HG03097 (cell line): Measurements from ENCODE around the gene ARAP2.

ENCODE experiments used
- ATAC-seq: cut with Tn5 transposase; IDR thresholded peaks from one replicate; pipeline ENCODE4 v1.9.1; 2021; ENCODE audit not compliant: unreplicated experiment, low FRiP score

The ARAP2 gene, protein sequence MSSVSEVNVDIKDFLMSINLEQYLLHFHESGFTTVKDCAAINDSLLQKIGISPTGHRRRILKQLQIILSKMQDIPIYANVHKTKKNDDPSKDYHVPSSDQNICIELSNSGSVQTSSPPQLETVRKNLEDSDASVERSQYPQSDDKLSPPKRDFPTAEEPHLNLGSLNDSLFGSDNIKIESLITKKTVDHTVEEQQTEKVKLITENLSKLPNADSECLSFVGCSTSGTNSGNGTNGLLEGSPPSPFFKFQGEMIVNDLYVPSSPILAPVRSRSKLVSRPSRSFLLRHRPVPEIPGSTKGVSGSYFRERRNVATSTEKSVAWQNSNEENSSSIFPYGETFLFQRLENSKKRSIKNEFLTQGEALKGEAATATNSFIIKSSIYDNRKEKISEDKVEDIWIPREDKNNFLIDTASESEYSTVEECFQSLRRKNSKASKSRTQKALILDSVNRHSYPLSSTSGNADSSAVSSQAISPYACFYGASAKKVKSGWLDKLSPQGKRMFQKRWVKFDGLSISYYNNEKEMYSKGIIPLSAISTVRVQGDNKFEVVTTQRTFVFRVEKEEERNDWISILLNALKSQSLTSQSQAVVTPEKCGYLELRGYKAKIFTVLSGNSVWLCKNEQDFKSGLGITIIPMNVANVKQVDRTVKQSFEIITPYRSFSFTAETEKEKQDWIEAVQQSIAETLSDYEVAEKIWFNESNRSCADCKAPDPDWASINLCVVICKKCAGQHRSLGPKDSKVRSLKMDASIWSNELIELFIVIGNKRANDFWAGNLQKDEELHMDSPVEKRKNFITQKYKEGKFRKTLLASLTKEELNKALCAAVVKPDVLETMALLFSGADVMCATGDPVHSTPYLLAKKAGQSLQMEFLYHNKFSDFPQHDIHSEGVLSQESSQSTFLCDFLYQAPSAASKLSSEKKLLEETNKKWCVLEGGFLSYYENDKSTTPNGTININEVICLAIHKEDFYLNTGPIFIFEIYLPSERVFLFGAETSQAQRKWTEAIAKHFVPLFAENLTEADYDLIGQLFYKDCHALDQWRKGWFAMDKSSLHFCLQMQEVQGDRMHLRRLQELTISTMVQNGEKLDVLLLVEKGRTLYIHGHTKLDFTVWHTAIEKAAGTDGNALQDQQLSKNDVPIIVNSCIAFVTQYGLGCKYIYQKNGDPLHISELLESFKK (N-terminal part only)

DNA sequence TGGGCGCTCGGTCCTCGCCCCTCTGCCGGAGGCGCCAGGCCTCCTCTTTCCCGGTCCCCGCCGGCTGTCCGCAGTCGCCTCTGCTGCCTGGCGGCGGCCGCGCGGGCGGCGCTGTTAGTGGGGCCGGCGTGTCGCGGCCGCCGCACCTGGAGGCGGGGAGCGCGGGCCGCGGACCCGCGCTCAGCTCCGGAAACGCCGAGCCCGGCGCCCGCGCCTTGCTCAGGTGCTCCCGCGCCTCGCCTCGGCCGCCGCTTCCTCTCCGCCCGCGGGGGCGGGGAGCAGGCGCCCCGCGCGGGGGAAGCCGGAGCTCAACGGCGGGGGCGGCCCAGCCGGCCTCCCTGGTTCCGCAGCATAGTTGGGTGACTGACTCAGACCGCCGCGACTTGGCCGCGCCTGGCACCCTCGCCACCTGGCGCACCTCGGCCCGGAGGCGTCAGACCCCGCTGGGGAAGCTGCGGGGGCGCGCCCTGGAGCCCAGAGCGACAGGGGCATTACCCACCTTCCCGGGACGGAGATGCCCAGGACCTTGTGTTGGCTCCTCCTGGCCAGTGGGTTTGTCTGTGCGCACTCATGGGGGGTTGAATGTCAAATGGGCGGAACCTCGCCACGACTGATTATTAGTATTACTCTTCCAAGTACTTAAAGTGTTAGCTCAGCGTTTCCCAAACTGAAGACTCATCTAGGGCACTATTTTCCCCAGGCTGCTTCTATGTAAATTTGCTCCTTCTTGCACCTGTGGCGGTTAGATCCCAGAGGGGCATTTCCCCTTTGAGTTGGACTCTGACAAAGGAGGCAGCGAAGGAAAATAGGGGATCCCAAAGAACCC lies at the start of gene ARAP2:
TSS of gene ARAP2 (minus strand) at position 258 of the 826 bp plus-strand sequence. CDS start 15,028 bp downstream, outside the sequence.
- peak; percentile 64 for ATAC-seq

DNA sequence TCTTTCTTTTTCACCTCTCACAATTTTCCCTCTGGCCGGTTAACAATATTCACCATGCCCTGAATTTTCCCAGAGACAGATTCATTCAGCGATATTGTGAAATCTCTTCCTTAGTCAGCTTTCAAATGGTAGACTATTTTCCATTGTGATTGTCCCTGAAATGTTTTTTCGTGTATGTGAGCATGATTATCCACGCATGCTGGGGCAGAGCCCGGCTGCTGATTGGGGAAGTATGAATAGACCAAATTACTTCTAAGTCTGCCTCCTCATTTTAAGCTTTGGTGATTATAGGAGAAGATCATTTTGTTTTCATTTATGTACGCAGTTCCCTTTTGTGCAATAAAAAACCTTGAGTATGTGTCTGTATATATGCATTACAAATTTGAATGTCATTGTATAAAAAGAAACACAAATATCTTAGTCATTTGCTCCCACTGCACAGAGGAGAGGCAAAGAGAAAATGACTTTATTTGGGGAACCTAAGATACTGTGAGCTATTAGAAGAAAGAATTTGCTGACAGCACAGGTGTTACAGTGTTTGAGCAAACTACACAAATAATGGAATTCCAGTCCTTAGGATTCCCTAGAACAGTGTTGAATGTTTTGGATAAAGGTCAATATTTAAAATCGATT lies 48.4 kb upstream of the ARAP2 start:
- no peak for ATAC-seq

DNA sequence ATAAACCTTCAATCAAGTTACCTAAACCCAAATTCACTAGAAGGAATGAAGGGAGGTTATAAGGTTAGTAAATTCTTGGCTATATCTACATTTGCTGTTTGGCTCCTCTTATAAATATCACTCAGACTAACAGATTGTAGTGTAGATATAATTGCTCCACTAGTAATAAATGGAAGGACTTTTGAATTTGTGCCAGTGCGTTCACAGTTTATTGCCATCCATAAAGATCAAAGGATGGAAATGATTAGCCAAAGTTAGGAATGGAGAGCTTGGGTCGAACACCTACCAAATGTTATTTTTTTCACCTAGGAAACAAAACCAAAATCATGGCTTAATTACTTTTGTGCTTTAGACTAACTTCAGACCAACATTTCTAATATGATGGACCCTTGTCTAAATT lies 46.3 kb upstream of the ARAP2 start:
- no peak for ATAC-seq

DNA sequence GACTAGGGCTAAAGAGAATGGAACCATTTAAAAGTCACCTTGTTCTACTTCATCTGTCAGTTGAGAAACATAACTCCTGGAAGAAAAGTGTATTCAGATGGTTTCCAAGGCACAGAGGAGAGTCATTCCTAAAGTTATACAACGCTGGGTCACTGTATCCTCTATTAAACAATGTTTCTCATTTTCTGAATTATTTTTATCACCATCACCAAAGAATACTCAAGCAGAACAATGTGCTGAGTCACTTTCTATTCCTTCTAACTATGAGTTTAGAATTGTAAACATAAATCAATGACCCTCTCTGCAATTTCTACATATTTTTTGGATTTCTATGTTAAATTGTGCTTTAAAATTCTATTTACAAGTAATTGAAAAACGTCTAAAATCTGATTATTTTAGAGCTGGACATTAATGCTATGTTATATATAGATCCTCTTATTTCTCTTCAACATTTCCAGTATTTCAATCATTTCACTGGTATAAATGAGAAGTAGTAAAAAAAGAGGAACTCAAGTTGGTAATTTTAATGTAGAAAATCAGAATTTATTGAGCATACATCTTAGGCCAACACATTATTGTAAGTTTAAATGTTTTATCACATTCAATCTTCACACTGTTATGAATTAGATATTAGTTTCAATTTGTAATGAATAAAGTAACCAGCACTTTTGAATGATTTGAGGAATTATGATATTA lies 44.6 kb upstream of the ARAP2 start:
- ATAC-seq, result no peak

DNA sequence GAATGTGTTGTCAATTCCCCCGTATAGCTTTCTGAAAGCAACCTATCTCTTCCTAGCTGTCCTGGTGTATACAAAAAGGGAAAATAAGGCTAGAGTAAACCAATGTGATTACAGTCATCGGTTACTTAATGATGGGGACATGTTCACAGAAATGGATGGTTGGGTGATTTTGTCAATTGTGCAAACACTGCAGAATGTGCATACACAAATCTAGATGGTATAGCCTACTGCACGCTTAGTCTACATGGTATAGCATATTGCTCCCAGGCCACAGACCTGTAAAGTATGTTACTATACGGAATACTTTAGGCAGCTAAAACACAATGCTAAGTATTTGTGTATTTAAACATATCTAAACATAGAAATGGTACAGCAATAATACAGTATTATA lies 42.2 kb upstream of the ARAP2 start:
- ATAC-seq, result no peak

DNA sequence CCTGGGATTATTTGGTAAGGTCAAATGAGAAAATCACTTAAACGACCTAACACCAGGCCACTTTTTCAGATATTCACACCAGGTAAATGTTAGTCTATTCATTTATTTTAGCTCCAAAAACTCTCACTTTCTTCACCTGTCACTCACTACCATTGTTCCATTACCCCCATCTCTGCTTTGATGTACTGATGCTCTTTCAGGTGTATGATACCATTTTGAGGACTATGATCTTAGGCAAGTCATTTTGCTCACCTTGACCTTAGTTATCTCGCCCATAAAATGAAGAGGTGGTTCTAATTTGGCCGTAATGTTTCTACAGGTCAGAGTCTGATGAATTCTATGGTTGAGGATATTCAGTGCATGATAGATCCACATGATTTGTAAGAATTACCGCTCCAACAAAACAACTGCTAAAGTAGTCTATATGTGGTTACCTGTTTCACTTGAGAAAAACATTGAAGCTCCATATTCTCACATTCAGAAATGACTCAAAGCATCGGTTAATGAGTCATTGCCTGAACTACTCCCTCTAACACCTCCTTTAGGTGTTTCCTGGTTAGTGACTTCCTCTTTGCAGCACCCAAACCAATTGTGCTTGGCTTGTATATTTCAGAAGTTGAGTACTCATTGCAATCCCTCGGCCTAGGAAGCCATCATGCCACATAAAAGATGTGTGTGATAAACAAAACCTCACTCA lies 41.6 kb upstream of the ARAP2 start:
- ATAC-seq, result peak; percentile 97

DNA sequence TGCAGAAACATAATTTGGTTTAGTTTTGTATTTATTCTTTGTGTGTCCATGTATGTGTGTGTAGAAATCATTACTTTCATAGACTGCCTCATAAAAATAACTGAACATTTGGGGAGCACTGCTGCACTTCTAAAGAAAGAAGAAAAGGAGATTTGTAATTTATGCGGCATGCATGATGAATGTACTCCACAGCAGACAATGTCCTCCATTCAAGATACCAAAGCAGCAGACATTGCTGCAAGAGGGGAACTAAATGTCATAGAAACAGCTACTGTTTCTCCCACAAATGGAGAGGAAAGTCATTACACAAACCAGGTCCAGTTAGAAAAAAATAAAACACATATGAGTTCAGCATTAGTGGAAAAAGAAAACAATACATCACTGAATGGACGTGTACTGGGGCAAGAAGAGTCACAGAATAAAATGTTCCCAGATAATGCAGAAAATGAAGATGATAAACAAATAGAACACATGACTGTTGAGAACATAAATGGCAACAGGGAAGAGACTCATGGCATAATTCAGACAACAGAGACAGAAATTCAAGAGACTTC lies 39.7 kb upstream of the ARAP2 start:
- ATAC-seq, result no peak

DNA sequence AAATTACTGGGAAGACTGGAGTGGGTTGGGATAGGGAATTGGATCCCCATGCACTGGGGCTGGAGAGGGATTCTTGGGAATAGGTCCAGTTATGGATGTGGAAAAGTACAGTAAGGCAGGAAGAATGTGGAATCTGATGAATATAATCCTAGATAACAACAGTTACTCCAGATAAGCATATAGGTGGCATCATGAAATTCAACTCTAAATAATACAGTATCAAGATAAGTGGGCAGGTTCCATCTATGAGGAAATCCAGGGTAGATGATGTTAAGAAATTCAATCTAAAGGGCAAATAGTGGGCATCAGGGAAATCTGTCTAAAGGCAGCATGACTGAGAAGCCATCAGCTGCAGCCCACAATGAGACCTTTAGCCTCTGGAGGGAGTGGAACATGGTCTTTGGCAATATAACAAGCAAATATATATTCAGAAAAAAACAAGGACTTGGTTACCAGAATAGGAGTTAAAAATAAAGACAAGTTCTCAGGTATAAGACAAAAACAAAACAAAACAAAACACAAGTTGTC lies 38.3 kb upstream of the ARAP2 start:
- no peak for ATAC-seq

DNA sequence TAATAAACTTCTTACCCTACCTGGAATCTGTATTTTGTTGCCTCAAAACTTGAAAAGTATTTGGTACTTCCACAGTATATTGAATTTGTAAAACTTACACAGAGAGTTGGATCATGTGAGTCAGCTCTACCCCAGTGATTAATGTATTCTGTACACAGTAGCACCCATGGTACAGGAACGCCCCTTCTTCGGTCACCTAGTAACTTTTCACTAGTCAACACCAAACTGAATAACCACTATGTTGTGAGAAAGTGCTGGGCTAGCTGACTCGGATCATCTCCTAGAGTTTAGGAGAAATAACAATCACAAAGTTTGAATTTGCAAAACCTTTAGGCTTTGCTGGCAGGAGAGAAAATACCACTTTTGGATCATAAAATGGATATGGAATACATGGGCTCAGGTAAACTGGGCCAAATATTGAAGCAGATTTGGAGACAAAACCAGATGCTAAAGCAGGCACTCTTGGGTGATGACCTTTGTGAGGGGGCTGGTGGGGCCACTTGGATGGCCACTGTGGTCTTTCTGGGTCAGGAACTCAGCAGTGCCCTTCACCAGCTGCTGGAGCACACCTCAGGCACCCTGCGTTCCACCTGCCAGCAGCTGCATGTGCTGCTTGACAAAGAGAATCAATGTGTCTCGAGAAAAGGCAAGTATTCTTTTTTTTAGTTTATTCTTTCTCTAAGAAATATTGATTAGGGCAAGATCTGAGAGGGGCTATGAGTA lies 37.2 kb upstream of the ARAP2 start, which contains the start of gene DTHD1:
TSS of gene DTHD1 (plus strand) at position 233 of the 723 bp plus-strand sequence. CDS start at position 376, 143 bp downstream.
- ATAC-seq, result no peak

DNA sequence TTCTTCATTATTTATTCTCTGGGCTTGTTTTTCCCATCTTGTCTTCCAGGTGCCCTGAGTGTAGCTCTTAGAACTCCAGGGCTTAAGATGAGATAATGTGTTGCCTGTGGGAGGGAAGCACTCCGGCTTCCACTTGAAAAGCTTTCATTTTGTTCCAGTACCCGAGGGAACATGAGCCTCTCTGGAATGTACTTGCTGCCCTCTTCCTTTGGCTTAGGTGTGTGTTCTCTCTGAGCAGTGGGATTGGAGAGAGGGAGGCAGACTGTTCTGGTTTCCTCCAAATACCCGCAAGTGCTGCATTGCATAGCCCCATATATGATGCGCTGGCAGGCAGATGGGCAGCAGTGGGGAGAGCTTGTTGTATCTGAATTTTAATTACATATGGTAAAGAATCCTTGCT lies 36.2 kb upstream of the ARAP2 start:
- no peak for ATAC-seq

DNA sequence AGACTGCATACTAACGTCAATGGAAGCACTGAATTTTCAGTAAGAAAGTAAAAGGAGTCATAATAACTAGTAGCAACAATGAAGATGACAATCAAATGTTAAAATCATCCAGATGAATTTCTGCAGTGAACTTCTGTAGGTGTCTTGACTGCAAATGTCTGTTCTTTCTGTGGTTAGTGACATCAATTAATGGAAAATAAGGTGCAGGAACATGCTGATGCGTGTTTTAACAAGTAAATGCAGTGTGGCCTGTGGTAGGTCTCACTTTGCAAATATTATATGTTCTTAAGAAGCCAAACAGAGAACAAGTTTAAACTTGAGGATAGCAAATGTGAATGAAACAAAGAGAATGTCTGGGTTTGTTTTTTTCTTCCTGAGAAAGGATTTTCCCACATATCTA lies 34.5 kb upstream of the ARAP2 start:
- no peak for ATAC-seq

DNA sequence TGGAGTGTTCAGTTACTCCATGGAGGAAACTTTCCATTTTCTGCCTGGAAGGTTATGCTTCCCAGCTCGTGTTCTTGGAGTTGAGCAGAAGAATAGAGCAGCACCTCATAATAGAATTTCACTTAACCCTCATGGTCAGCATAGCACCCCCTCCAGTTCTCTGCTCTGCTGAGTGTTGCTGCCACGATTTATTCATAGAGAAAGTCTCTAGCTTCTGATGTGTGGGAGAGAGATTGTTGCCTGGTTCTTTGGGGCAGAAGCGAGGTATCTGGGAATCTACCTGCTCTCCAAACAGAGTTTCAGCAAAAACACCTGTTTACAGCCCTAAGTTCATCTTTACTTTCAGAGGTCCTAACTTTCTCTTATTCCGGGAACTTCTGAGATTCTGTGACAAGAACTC lies 33.2 kb upstream of the ARAP2 start:
- no peak for ATAC-seq

DNA sequence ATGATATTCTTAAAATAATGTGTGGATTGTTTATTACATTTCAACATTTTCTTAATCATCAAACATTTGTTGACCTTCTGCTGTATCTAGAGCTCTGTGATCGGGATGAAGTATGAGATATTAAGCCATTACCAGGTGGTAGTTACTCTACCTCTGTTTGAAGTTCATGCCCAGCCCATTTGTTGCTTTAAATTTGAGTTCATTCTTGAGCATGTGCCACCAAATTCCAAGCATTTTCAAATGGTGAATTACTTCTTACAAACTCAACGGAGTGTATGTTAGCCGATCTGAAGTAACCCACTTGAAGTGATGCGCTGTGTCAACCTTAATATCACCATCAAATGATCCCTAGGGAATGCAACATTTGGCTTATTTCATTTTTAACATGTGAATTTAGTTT lies 29.8 kb upstream of the ARAP2 start:
- no peak for ATAC-seq

DNA sequence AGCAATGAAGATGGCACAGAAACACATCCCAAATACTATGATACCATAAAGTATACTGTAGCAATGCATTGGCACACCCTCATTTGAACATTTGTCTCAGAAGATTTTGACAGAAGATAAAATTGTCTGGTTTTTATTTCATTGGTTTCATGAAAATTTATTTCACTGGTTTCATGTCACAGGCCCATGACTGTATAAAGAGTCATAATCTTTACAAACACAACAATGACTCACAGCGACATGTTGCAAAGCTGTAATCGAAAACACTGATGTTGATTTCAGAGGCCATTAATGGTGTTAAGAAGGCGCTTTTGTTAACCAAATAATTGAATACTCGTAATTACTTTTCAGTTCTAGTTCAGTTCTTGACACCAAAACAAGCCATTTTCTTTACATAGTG lies 29.0 kb upstream of the ARAP2 start:
- ATAC-seq, result no peak

DNA sequence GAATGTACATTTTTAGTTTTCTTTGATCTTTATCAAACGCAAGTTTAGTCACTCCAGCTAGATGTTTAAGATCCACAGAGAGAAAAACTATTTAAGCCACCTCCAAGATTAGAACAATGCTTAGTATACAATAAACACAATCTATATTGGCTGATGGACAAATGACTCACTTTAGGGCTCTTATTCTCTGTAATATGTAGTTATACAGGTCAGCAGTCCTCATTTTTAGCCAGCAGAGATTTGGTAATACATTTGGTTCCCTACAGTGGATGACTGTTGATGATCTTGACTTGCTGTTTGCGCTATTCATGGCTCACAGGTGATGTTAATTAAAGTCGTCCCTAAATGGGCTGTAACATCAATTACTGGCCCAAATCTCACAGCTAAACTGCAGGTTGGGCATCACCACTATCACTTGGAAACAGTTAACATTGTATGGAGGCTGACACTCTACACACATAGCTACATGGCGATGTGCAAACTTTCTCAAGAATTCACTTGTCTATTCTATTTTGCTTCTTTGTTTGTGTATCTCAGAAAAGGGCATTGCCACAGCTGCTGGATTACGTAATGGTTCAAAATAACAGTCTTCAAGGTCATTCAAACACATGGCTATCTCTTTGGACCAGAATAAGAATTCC lies 25.3 kb upstream of the ARAP2 start:
- no peak for ATAC-seq

DNA sequence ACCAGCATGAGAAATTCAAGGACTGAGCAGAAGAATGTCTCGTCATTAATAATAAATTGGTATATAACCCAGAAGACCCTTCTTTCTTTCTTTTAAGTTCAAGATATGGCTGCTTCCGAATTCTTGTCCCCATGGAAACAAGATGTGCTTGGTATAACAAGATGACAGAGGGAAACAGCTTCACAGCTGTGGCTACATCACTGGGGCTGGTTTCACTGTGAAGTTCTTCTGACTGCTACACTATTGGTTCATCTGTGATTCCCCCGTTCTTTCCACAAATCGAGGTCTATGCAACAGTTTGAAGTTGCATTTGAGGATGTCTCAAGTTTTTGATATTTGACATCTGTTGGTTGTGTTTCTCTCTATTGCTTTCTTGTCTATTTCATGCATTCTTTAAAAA lies 24.8 kb upstream of the ARAP2 start:
- no peak for ATAC-seq
